ENCODE data around the gene LINGO1.

Gene LINGO1

GRCh38 chr15:77577366-77577950 lies 55.3 kb downstream of the LINGO1 start:
- DNase-seq = no peak
- Histone ChIP-seq H3K27ac (no peak overlapping the region), H3K4me1 (peaks cover 0 to 21% (median 5%) of the 10 kb centered on the region in 4 donors), H3K36me3 (no peaks in the 10 kb centered on the region), H3K27me3 (no peaks in the 10 kb centered on the region), H3K9me3 (no peaks in the 10 kb centered on the region), H3K4me3 (no peak overlapping the region)
- intact Hi-C loops (cut with DNase I; ENCODE audit: low total_unique reads) = no loop called here
- TF ChIP-seq CTCF (IDR thresholded peaks at IDR 0.05) = no peak

- Histone ChIP-seq H3K36me3 (no peaks in the 10 kb centered on the region), H3K4me3 (no peak overlapping the region), H3K4me1 (peaks cover 0 to 15% (median 3%) of the 10 kb centered on the region in 4 donors), H3K27ac (no peak overlapping the region), H3K27me3 (no peaks in the 10 kb centered on the region), H3K9me3 (no peaks in the 10 kb centered on the region)
- no peak for DNase-seq
- intact Hi-C loops (cut with DNase I; ENCODE audit: low total_unique reads) = no loop called here
- no peak for TF ChIP-seq CTCF (IDR thresholded peaks at IDR 0.05)
Observed at GRCh38 chr15:77576538-77576937, 56.2 kb downstream of the LINGO1 start.

- H3K9me3 ChIP-seq = no peaks in the 10 kb centered on the region
- H3K4me1 ChIP-seq = peaks cover 0 to 9% (median 0%) of the 10 kb centered on the region in 4 donors
- H3K27ac ChIP-seq = no peak overlapping the region
- TF ChIP-seq CTCF (IDR thresholded peaks at IDR 0.05) = no peak
- no peak for DNase-seq
- intact Hi-C loops (cut with DNase I; ENCODE audit: low total_unique reads) = no loop called here
- H3K4me3 ChIP-seq = no peak overlapping the region
- no peaks in the 10 kb centered on the region for H3K36me3 ChIP-seq
- no peaks in the 10 kb centered on the region for H3K27me3 ChIP-seq
Observed at GRCh38 chr15:77575203-77575934, 57.3 kb downstream of the LINGO1 start.

GRCh38 chr15:77574521-77575202 lies 58.0 kb downstream of the LINGO1 start:
- H3K36me3 ChIP-seq = no peaks in the 10 kb centered on the region
- H3K27me3 ChIP-seq = no peaks in the 10 kb centered on the region
- no peak for TF ChIP-seq CTCF (IDR thresholded peaks at IDR 0.05)
- no peak overlapping the region for H3K27ac ChIP-seq
- H3K4me1 ChIP-seq = peaks cover 0 to 12% (median 3%) of the 10 kb centered on the region in 4 donors
- intact Hi-C loops (cut with DNase I; ENCODE audit: low total_unique reads) = no loop called here
- H3K9me3 ChIP-seq = no peaks in the 10 kb centered on the region
- H3K4me3 ChIP-seq = no peak overlapping the region
- no peak for DNase-seq

GRCh38 chr15:77573802-77574201 lies 58.9 kb downstream of the LINGO1 start:
- H3K36me3 ChIP-seq = no peaks in the 10 kb centered on the region
- no peak for TF ChIP-seq CTCF (IDR thresholded peaks at IDR 0.05)
- peaks cover 0 to 21% (median 9%) of the 10 kb centered on the region in 4 donors for H3K4me1 ChIP-seq
- intact Hi-C loops (cut with DNase I; ENCODE audit: low total_unique reads) = no loop called here
- no peaks in the 10 kb centered on the region for H3K9me3 ChIP-seq
- no peak overlapping the region for H3K27ac ChIP-seq
- DNase-seq = no peak
- H3K27me3 ChIP-seq = no peaks in the 10 kb centered on the region
- no peak overlapping the region for H3K4me3 ChIP-seq
